HG03457 (cell line): ENCODE results near the gene NR3C1.

Experiments
- ATAC-seq: cut with Tn5 transposase; IDR thresholded peaks from one replicate; pipeline ENCODE4 v1.9.1; 2021; ENCODE audit warnings: moderate number of reproducible peaks; ENCODE audit not compliant: unreplicated experiment

NR3C1 gene

GRCh38 chr5:143403593-143404415 lies at the start of gene NR3C1:
TSS of gene NR3C1 (minus strand) at chr5:143403686. CDS start at chr5:143400839, 2,847 bp downstream.
- peak; percentile 52 for ATAC-seq

GRCh38 chr5:143449772-143450171 lies 46.3 kb upstream of the NR3C1 start:
- no peak for ATAC-seq

GRCh38 chr5:143448518-143448917 lies 45.0 kb upstream of the NR3C1 start:
- ATAC-seq, result no peak

- no peak for ATAC-seq
These were observed 44.5 kb upstream of the NR3C1 start for GRCh38 chr5:143447983-143448382.

- ATAC-seq, result no peak
These were observed 43.2 kb upstream of the NR3C1 start for GRCh38 chr5:143446535-143447226.

- no peak for ATAC-seq
These were observed 42.3 kb upstream of the NR3C1 start for GRCh38 chr5:143445776-143446175.

- no peak for ATAC-seq
These were observed 39.8 kb upstream of the NR3C1 start for GRCh38 chr5:143443330-143443729.

- ATAC-seq, result no peak
These were observed 38.9 kb upstream of the NR3C1 start for GRCh38 chr5:143442385-143442784.

- ATAC-seq, result no peak
These were observed 37.1 kb upstream of the NR3C1 start for GRCh38 chr5:143440448-143441115.

- ATAC-seq, result no peak
These were observed 34.3 kb upstream of the NR3C1 start for GRCh38 chr5:143437666-143438273.

GRCh38 chr5:143436871-143437270 lies 33.4 kb upstream of the NR3C1 start:
- no peak for ATAC-seq

- peak; percentile 87 for ATAC-seq
These were observed 31.7 kb upstream of the NR3C1 start for GRCh38 chr5:143435210-143435657.

GRCh38 chr5:143434261-143435209 lies 31.0 kb upstream of the NR3C1 start:
- peak; percentile 20 for ATAC-seq

GRCh38 chr5:143433670-143434069 lies 30.2 kb upstream of the NR3C1 start:
- ATAC-seq, result no peak

- no peak for ATAC-seq
These were observed 29.3 kb upstream of the NR3C1 start for GRCh38 chr5:143432658-143433239.

- no peak for ATAC-seq
These were observed 28.3 kb upstream of the NR3C1 start for GRCh38 chr5:143431789-143432188.

- no peak for ATAC-seq
These were observed 25.4 kb upstream of the NR3C1 start for GRCh38 chr5:143428738-143429420.

- ATAC-seq, result no peak
These were observed 24.7 kb upstream of the NR3C1 start for GRCh38 chr5:143428155-143428554.

- no peak for ATAC-seq
These were observed 23.7 kb upstream of the NR3C1 start for GRCh38 chr5:143427122-143427735.
